Aorta (tissue), 5 donors: Measurements from ENCODE around the gene HPN. TPM values are rescaled to one million over a fixed set of nuclear protein-coding genes. Genes with fewer than 3 reads are reported as not detected.

Experiments used
- ATAC-seq: fragments of 200-7000 bp; cut with Tn5 transposase; one replicate; pipeline ENCODE4 v1.9.1; 2022; ENCODE audit warnings: moderate library complexity; ENCODE audit not compliant: low FRiP score
- DNase-seq, 2 donors: peaks; one replicate each; pipeline ENCODE4 v3.0.0-alpha.2; 2020
- H3K27ac ChIP-seq, 2 donors: one replicate each; pipeline ENCODE4 v1.5.1; 2013; ENCODE audit warnings: low read length in 2 of 2, mild to moderate bottlenecking in 2 of 2, moderate library complexity in 2 of 2, control low read depth in 1 of 2, inconsistent platforms in 1 of 2, low read depth in 1 of 2
- H3K27me3 ChIP-seq, 2 donors: one replicate each; pipeline ENCODE4 v1.6.1; 2013; ENCODE audit warnings: control low read depth in 1 of 2, low read length in 1 of 2, mild to moderate bottlenecking in 1 of 2, moderate library complexity in 1 of 2; ENCODE audit not compliant: insufficient read depth in 2 of 2, control insufficient read depth in 1 of 2
- H3K36me3 ChIP-seq, 2 donors: one replicate each; pipeline ENCODE4 v1.6.1; 2013; ENCODE audit warnings: control low read depth in 1 of 2, low read length in 1 of 2, mild to moderate bottlenecking in 1 of 2; ENCODE audit not compliant: insufficient read depth in 2 of 2, control insufficient read depth in 1 of 2
- H3K4me1 ChIP-seq, 2 donors: one replicate each; pipeline ENCODE4 v1.6.1; 2013; ENCODE audit warnings: low read length in 2 of 2, control low read depth in 1 of 2, mild to moderate bottlenecking in 1 of 2, moderate library complexity in 1 of 2; ENCODE audit not compliant: insufficient read depth in 2 of 2, control insufficient read depth in 1 of 2
- H3K4me3 ChIP-seq, 2 donors: one replicate each; pipeline ENCODE4 v1.5.1; 2013; ENCODE audit warnings: low read length in 2 of 2, control low read depth in 1 of 2, mild to moderate bottlenecking in 1 of 2
- H3K9me3 ChIP-seq: one replicate; pipeline ENCODE4 v1.6.1; 2013; ENCODE audit warnings: mild to moderate bottlenecking, low read length; ENCODE audit not compliant: control insufficient read depth
- WGBS, 2 donors: extraction: QIAGEN DNeasy Blood & Tissue Kit; methylation state at CpG; one replicate each; pipeline ENCODE4 v1.1.7; 2013; 5-methylcytosine and 5-hydroxymethylcytosine counted together
- intact Hi-C, 2 donors: fragments of 100-400 bp; cut with DNase I; formaldehyde crosslinking; loops; one replicate each; pipeline versions ENCODE4 v1.14.2 to v1.15.0; 2022
- polyA plus RNA-seq, 2 donors: library from polyadenylated mRNA; stranded (reverse); fragments of 200-250 nt; gene quantifications; one replicate each; pipeline ENCODE4 v1.2.3, GENCODE V29; 2013
- total RNA-seq, 2 donors: library from RNA; stranded (reverse); fragmentation: NEBNext Ultra II Directional; extraction: Animal tissue kit (Norgen Biotek cat#: 25700); gene quantifications; one replicate each; pipeline ENCODE4 v1.2.1, GENCODE V29; 2021
- donor health status: healthy with polysubstance abuse.
- donor health status: Bipolar disorder and iron deficiency.
- donor health status: DM: no; HTN: no; CAD: no.
- donor health status: DM: no; HTN: no; CAD: no.
- donor health status: DM: yes; HTN: yes; CAD: no.

Gene HPN
- total and polyA plus RNA-seq, 4 donors = 0.71 to 2.7 TPM; not detected in 2

- DNase-seq = no peak
- Histone ChIP-seq H3K27ac (no peak overlapping the region), H3K9me3 (no peaks in the 10 kb centered on the region), H3K27me3 (no peaks in the 10 kb centered on the region), H3K4me1 (no peaks in the 10 kb centered on the region), H3K36me3 (no peaks in the 10 kb centered on the region), H3K4me3 (no peak overlapping the region)
- WGBS, 2 donors = 73 to 75% methylated on average over 8 of the region's 8 CpGs
- intact Hi-C loops = no loop called here
- no peak for ATAC-seq
Observed at GRCh38 chr19:35052599-35053190, 11.2 kb downstream of the HPN start.

- no peaks in the 10 kb centered on the region for H3K27me3 ChIP-seq
- no peak overlapping the region for H3K27ac ChIP-seq
- H3K4me3 ChIP-seq = no peak overlapping the region
- intact Hi-C loops = no loop called here
- DNase-seq (no peak), ATAC-seq (no peak)
- H3K9me3 ChIP-seq = no peaks in the 10 kb centered on the region
- H3K36me3 ChIP-seq = no peaks in the 10 kb centered on the region
- 72 to 85% methylated on average over 9 of the region's 9 CpGs for WGBS, 2 donors
- no peaks in the 10 kb centered on the region for H3K4me1 ChIP-seq
Observed at GRCh38 chr19:35053667-35054293, 12.3 kb downstream of the HPN start.

- Histone ChIP-seq H3K4me3 (no peak overlapping the region), H3K27me3 (no peaks in the 10 kb centered on the region), H3K36me3 (no peaks in the 10 kb centered on the region), H3K9me3 (no peaks in the 10 kb centered on the region), H3K27ac (no peak overlapping the region), H3K4me1 (no peaks in the 10 kb centered on the region)
- intact Hi-C loops = no loop called here
- 88 to 89% methylated on average over 9 of the region's 9 CpGs for WGBS, 2 donors
- DNase-seq (no peak), ATAC-seq (no peak)
Observed at GRCh38 chr19:35054626-35055025, 13.1 kb downstream of the HPN start.

GRCh38 chr19:35055715-35056179 lies 14.2 kb downstream of the HPN start:
- 11 to 12% methylated on average over 3 of the region's 3 CpGs for WGBS, 2 donors
- H3K4me3 ChIP-seq = no peak overlapping the region
- DNase-seq = no peak
- no peak overlapping the region for H3K27ac ChIP-seq
- H3K4me1 ChIP-seq = no peaks in the 10 kb centered on the region
- intact Hi-C loops = no loop called here
- H3K36me3 ChIP-seq = no peaks in the 10 kb centered on the region
- ATAC-seq = no peak
- no peaks in the 10 kb centered on the region for H3K27me3 ChIP-seq
- no peaks in the 10 kb centered on the region for H3K9me3 ChIP-seq

- Histone ChIP-seq H3K4me3 (no peak overlapping the region), H3K9me3 (no peaks in the 10 kb centered on the region), H3K27ac (no peak overlapping the region), H3K27me3 (no peaks in the 10 kb centered on the region), H3K36me3 (no peaks in the 10 kb centered on the region), H3K4me1 (no peaks in the 10 kb centered on the region)
- WGBS, 2 donors = 36 to 45% methylated on average over 6 of the region's 6 CpGs
- intact Hi-C loops = no loop called here
- no peak for DNase-seq
- ATAC-seq = no peak
Observed at GRCh38 chr19:35056513-35057063, 15.1 kb downstream of the HPN start.

GRCh38 chr19:35058370-35058769 lies 16.8 kb downstream of the HPN start:
- H3K36me3 ChIP-seq = no peaks in the 10 kb centered on the region
- no peak overlapping the region for H3K4me3 ChIP-seq
- H3K27ac ChIP-seq = no peak overlapping the region
- intact Hi-C loops = no loop called here
- ATAC-seq (no peak), DNase-seq (no peak)
- H3K4me1 ChIP-seq = no peaks in the 10 kb centered on the region
- H3K9me3 ChIP-seq = no peaks in the 10 kb centered on the region
- WGBS, 2 donors = 65 to 80% methylated on average over 2 of the region's 2 CpGs
- no peaks in the 10 kb centered on the region for H3K27me3 ChIP-seq

- ATAC-seq = no peak
- no peak overlapping the region for H3K4me3 ChIP-seq
- H3K27ac ChIP-seq = no peak overlapping the region
- no peaks in the 10 kb centered on the region for H3K4me1 ChIP-seq
- WGBS, 2 donors = 83% methylated on average over 26 of the region's 26 CpGs
- H3K9me3 ChIP-seq = no peaks in the 10 kb centered on the region
- no peaks in the 10 kb centered on the region for H3K27me3 ChIP-seq
- no peak for DNase-seq
- no peaks in the 10 kb centered on the region for H3K36me3 ChIP-seq
- intact Hi-C loops = no loop called here
Observed at GRCh38 chr19:35059006-35059798, 17.7 kb downstream of the HPN start.

- 87 to 91% methylated on average over 13 to 15 of the region's 15 CpGs for WGBS, 2 donors
- intact Hi-C loops = loop anchor here in 1 of 2 donors (10.0 kb wide), 1 partner anchor 435 kb away; the partner anchor contains the start of gene KRTDAP
- Histone ChIP-seq H3K9me3 (no peaks in the 10 kb centered on the region), H3K4me1 (no peaks in the 10 kb centered on the region), H3K27me3 (no peaks in the 10 kb centered on the region), H3K4me3 (no peak overlapping the region), H3K27ac (no peak overlapping the region), H3K36me3 (no peaks in the 10 kb centered on the region)
- DNase-seq (no peak), ATAC-seq (no peak)
Observed at GRCh38 chr19:35059799-35060091, 18.2 kb downstream of the HPN start.
